H1 (cell line): ENCODE measurements around the gene RIMS1. TPM values are rescaled to one million over a fixed set of nuclear protein-coding genes. Genes with fewer than 3 reads are reported as not detected.

ENCODE experiments used
- CTCF ChIA-PET: fragments of 300-600 bp; sonication (Branson Sonifier 250); formaldehyde crosslinking; loops from one replicate; lab custom pipeline; 2021; ENCODE audit not compliant: partially characterized antibody; lab: Charles Lee
- POLR2A ChIA-PET: fragments of 300-600 bp; sonication (Branson Sonifier 250); formaldehyde crosslinking; loops from one replicate; lab custom pipeline; 2021; ENCODE audit warnings: inconsistent platforms; ENCODE audit not compliant: partially characterized antibody; lab: Charles Lee
- DNase-seq, 2 experiments: peaks; one replicate each; pipeline versions ENCODE4 v3.0.0 to v3.0.0-alpha.2; 2010 to 2022; ENCODE audit warnings: low spot score in 2 of 2, low read depth in 1 of 2, mixed read lengths in 1 of 2
- FAIRE-seq: peaks from 2 replicates; lab custom pipeline; 2011; peaks lifted over from hg19 to GRCh38; lab: Jason Lieb, UNC
- H2AFZ ChIP-seq: 2 replicates; pipeline ENCODE4 v1.8.1; 2012; ENCODE audit warnings: low read length, inconsistent platforms
- H2AK5ac ChIP-seq: 2 replicates; pipeline ENCODE4 v1.6.1; 2013; ENCODE audit warnings: low read depth, low read length
- H2BK120ac ChIP-seq: replicated peaks from 2 replicates; pipeline ENCODE3; 2013; ENCODE audit warnings: low read depth, low read length, inconsistent platforms
- H2BK12ac ChIP-seq: 2 replicates; pipeline ENCODE4 v1.6.1; 2013; ENCODE audit warnings: low read depth, low read length
- H2BK15ac ChIP-seq: 2 replicates; pipeline ENCODE4 v1.6.1; 2013; ENCODE audit warnings: low read length
- H2BK20ac ChIP-seq: 2 replicates; pipeline ENCODE4 v1.6.1; 2013; ENCODE audit warnings: low read length
- H2BK5ac ChIP-seq: 2 replicates; pipeline ENCODE4 v1.6.1; 2013; ENCODE audit warnings: low read depth, low read length
- H3K14ac ChIP-seq: 2 replicates; pipeline ENCODE4 v1.6.1; 2013; ENCODE audit warnings: inconsistent platforms; ENCODE audit not compliant: insufficient read length
- H3K18ac ChIP-seq: 2 replicates; pipeline ENCODE4 v1.6.1; 2013; ENCODE audit warnings: low read length; ENCODE audit errors: extremely low read depth
- H3K23ac ChIP-seq: 2 replicates; pipeline ENCODE4 v1.6.1; 2013; ENCODE audit warnings: inconsistent platforms; ENCODE audit not compliant: insufficient read length
- H3K23me2 ChIP-seq: 2 replicates; pipeline ENCODE4 v1.6.1; 2013; ENCODE audit warnings: low read depth, low read length
- H3K27ac ChIP-seq: 2 replicates; pipeline ENCODE4 v1.6.1; 2011; ENCODE audit warnings: low read depth, low read length, inconsistent platforms
- H3K27me3 ChIP-seq, 4 experiments: replicated peaks in 1 of 4; 1 replicate in 1 of 4; 2 replicates in 3 of 4; pipeline versions ENCODE4 v1.6.1 to v1.8.1; 2011 to 2013; ENCODE audit warnings: low read length in 3 of 4, mild to moderate bottlenecking in 3 of 4, inconsistent platforms in 2 of 4, mixed read lengths in 2 of 4, moderate library complexity in 1 of 4; ENCODE audit not compliant: control insufficient read depth in 3 of 4, insufficient read depth in 3 of 4; ENCODE audit errors: extremely low read depth in 1 of 4
- H3K36me3 ChIP-seq, 4 experiments: 2 replicates each; pipeline versions ENCODE4 v1.6.1 to v1.8.1; 2011 to 2013; ENCODE audit warnings: mild to moderate bottlenecking in 4 of 4, low read length in 3 of 4, moderate library complexity in 2 of 4, control low read depth in 1 of 4, inconsistent platforms in 1 of 4; ENCODE audit not compliant: insufficient read depth in 4 of 4, control insufficient read depth in 2 of 4
- H3K4ac ChIP-seq: replicated peaks from 2 replicates; pipeline ENCODE3; 2013; ENCODE audit warnings: low read length, low read depth, mixed read lengths, inconsistent platforms; ENCODE audit not compliant: insufficient read length
- H3K4me1 ChIP-seq, 4 experiments: replicated peaks in 1 of 4; 1 replicate in 1 of 4; 2 replicates in 3 of 4; pipeline versions ENCODE4 v1.6.1 to v1.8.1; 2011 to 2013; ENCODE audit warnings: low read length in 3 of 4, inconsistent platforms in 2 of 4, mixed read lengths in 1 of 4; ENCODE audit not compliant: insufficient read depth in 4 of 4, control insufficient read depth in 3 of 4
- H3K4me2 ChIP-seq, 2 experiments: 2 replicates each; pipeline versions ENCODE4 v1.6.1 to v1.8.1; 2011 to 2013; ENCODE audit warnings: low read depth in 2 of 2, low read length in 2 of 2, control low read depth in 1 of 2, inconsistent platforms in 1 of 2, mild to moderate bottlenecking in 1 of 2; ENCODE audit not compliant: insufficient read depth in 1 of 2
- H3K4me3 ChIP-seq, 4 experiments: fragments of 200-600, 300-600 bp in 1 of 4; sonication (generic), shearing (Covaris generic), sonication (Bioruptor Twin) in 1 of 4; 2 replicates each; pipeline versions ENCODE4 v1.5.1 to v1.8.1; 2011 to 2016; ENCODE audit warnings: low read length in 4 of 4, low read depth in 3 of 4, control low read depth in 2 of 4, inconsistent platforms in 2 of 4, mild to moderate bottlenecking in 2 of 4, mixed read lengths in 1 of 4, moderate library complexity in 1 of 4; ENCODE audit not compliant: insufficient read depth in 2 of 4; ENCODE audit errors: extremely low read depth in 1 of 4
- H3K56ac ChIP-seq: replicated peaks from 2 replicates; pipeline ENCODE3; 2013; ENCODE audit warnings: low read depth, mild to moderate bottlenecking, mixed read lengths, low read length, inconsistent platforms; ENCODE audit not compliant: insufficient read length
- H3K79me1 ChIP-seq: 2 replicates; pipeline ENCODE4 v1.6.1; 2013; ENCODE audit warnings: low read depth, low read length, control low read depth
- H3K79me2 ChIP-seq, 2 experiments: 2 replicates each; pipeline versions ENCODE4 v1.6.1 to v1.8.1; 2012 to 2013; ENCODE audit warnings: low read length in 2 of 2, mild to moderate bottlenecking in 2 of 2, inconsistent platforms in 1 of 2; ENCODE audit not compliant: insufficient read depth in 2 of 2, control insufficient read depth in 1 of 2
- H3K9ac ChIP-seq, 4 experiments: replicated peaks in 1 of 4; 1 replicate in 1 of 4; 2 replicates in 3 of 4; pipeline versions ENCODE4 v1.6.1 to v1.8.1; 2011 to 2013; ENCODE audit warnings: low read depth in 3 of 4, low read length in 3 of 4, control low read depth in 2 of 4, mild to moderate bottlenecking in 2 of 4, moderate library complexity in 2 of 4, inconsistent platforms in 1 of 4; ENCODE audit errors: extremely low read depth in 1 of 4
- H3K9me3 ChIP-seq, 2 experiments: 2 replicates each; pipeline versions ENCODE4 v1.6.1 to v1.8.1; 2012 to 2013; ENCODE audit warnings: mild to moderate bottlenecking in 2 of 2, moderate library complexity in 2 of 2, control low read depth in 1 of 2, inconsistent platforms in 1 of 2, low read depth in 1 of 2, low read length in 1 of 2, mixed read lengths in 1 of 2; ENCODE audit not compliant: insufficient read depth in 2 of 2
- H4K20me1 ChIP-seq, 2 experiments: replicated peaks in 1 of 2; 2 replicates each; pipeline versions ENCODE3 to v1.8.1; 2011 to 2013; ENCODE audit warnings: inconsistent platforms in 2 of 2, low read length in 2 of 2, mild to moderate bottlenecking in 1 of 2; ENCODE audit not compliant: insufficient read depth in 2 of 2, control insufficient read depth in 1 of 2
- H4K5ac ChIP-seq: 2 replicates; pipeline ENCODE4 v1.6.1; 2013; ENCODE audit warnings: low read length, low read depth, mixed read lengths, inconsistent platforms; ENCODE audit not compliant: insufficient read length
- H4K8ac ChIP-seq: 2 replicates; pipeline ENCODE4 v1.8.0; 2013; ENCODE audit warnings: mild to moderate bottlenecking, moderate library complexity, low read length, inconsistent platforms; ENCODE audit not compliant: insufficient read depth; ENCODE audit errors: extremely low read depth
- H4K91ac ChIP-seq: replicated peaks from 2 replicates; pipeline ENCODE3; 2013; ENCODE audit warnings: low read length, mixed read lengths, inconsistent platforms; ENCODE audit not compliant: insufficient read length
- BACH1 ChIP-seq: IDR thresholded peaks from 2 replicates; pipeline ENCODE4 v1.6.1; 2012; ENCODE audit warnings: low read length, improper control_type of control experiment
- CHD1 ChIP-seq: IDR thresholded peaks from 2 replicates; pipeline ENCODE4 v1.6.1; 2012; ENCODE audit warnings: low read depth, low read length, improper control_type of control experiment
- CREB1 ChIP-seq: IDR thresholded peaks from 2 replicates; pipeline ENCODE4 v1.6.1; 2012; ENCODE audit warnings: inconsistent platforms
- GABPA ChIP-seq: IDR thresholded peaks from 2 replicates; pipeline ENCODE4 v1.6.1; 2011; ENCODE audit warnings: mild to moderate bottlenecking, low read length, moderate library complexity, borderline replicate concordance; ENCODE audit not compliant: insufficient read depth
- JUN ChIP-seq: IDR thresholded peaks from 2 replicates; pipeline ENCODE4 v1.6.1; 2011; ENCODE audit warnings: low read depth, mild to moderate bottlenecking, improper control_type of control experiment, low read length
- KDM1A ChIP-seq: fragments of 200-600, 300-600 bp; sonication (generic); IDR thresholded peaks from 2 replicates; pipeline ENCODE4 v1.7.1; 2016; ENCODE audit warnings: mild to moderate bottlenecking, low read length, borderline replicate concordance
- KDM4A ChIP-seq: IDR thresholded peaks from one replicate; pipeline ENCODE4 v1.7.1; 2012; ENCODE audit warnings: low read depth, mild to moderate bottlenecking, moderate library complexity, low read length, inconsistent platforms; ENCODE audit not compliant: severe bottlenecking
- NANOG ChIP-seq: IDR thresholded peaks from 2 replicates; pipeline ENCODE4 v1.6.1; 2011; ENCODE audit warnings: low read length, low read depth, mild to moderate bottlenecking, inconsistent platforms; ENCODE audit not compliant: insufficient read depth, poor library complexity, severe bottlenecking
- NRF1 ChIP-seq: IDR thresholded peaks from 2 replicates; pipeline ENCODE4 v1.6.1; 2011; ENCODE audit warnings: mild to moderate bottlenecking, low read depth, low read length, improper control_type of control experiment
- POU5F1 ChIP-seq: IDR thresholded peaks from 2 replicates; pipeline ENCODE4 v1.6.1; 2011; ENCODE audit warnings: low read depth, mild to moderate bottlenecking, low read length, moderate library complexity
- RAD21 ChIP-seq, 2 experiments: IDR thresholded peaks in 1 of 2; conservative IDR thresholded peaks in 1 of 2; 2 replicates each; pipeline ENCODE4 v1.6.1; 2011; ENCODE audit warnings: low read depth in 2 of 2, low read length in 2 of 2, improper control_type of control experiment in 1 of 2, inconsistent platforms in 1 of 2, mild to moderate bottlenecking in 1 of 2, moderate library complexity in 1 of 2
- SIX5 ChIP-seq: IDR thresholded peaks from 2 replicates; pipeline ENCODE4 v1.6.1; 2011; ENCODE audit warnings: mild to moderate bottlenecking, low read depth, low read length
- SUZ12 ChIP-seq: fragments of 200-600 bp; sonication (generic); IDR thresholded peaks from 2 replicates; pipeline ENCODE4 v1.6.1; 2012; ENCODE audit warnings: mild to moderate bottlenecking, inconsistent platforms, low read length, moderate library complexity, mixed read lengths
- WGBS, 2 experiments: shearing (Covaris generic) in 1 of 2; methylation state at CpG; one replicate each; pipeline versions ENCODE4 v1.1.6 to v1.1.7; 2013 to 2015; ENCODE audit warnings: low lambda C conversion rate in 2 of 2, mixed read lengths in 2 of 2, inconsistent platforms in 1 of 2, low coverage in 1 of 2, missing lambda C conversion rate in 1 of 2; ENCODE audit not compliant: insufficient replicate concordance in 2 of 2, insufficient coverage in 1 of 2, insufficient read length in 1 of 2; ENCODE audit errors: extremely low coverage in 1 of 2, missing lambda C conversion rate in 1 of 2; 5-methylcytosine and 5-hydroxymethylcytosine counted together
- polyA plus RNA-seq, 7 experiments: library from polyadenylated mRNA; depleted of rRNA in 3 of 7; stranded (reverse) in 5 of 7; unstranded in 2 of 7; fragments of >200 nt in 5 of 7; fragments of 200-250 nt in 2 of 7; gene quantifications; 1 replicate in 5 of 7; 2 replicates in 1 of 7; 4 replicates in 1 of 7; pipeline versions ENCODE4 v1.2.1 to v1.2.3, GENCODE V29; 2011 to 2013; ENCODE audit warnings: missing spikeins in 2 of 7, mixed read lengths in 2 of 7
- total RNA-seq: library from RNA; stranded (reverse); fragmentation: NEBNext Ultra II Directional; extraction: Animal tissue kit (Norgen Biotek cat#: 25700); gene quantifications from 2 replicates; pipeline ENCODE4 v1.2.1, GENCODE V29; 2021
- TF ChIP-seq, protein P1 (sequence below): IDR thresholded peaks from 2 replicates; pipeline ENCODE4 v1.6.1; 2011; ENCODE audit warnings: low read length, improper control_type of control experiment

RIMS1 gene
- total and polyA plus RNA-seq, 2 of the 8 experiments (the other 6 are each of a cell fraction or from before 2014, with no cell fraction given) = 0.63 to 2.3 TPM

DNA sequence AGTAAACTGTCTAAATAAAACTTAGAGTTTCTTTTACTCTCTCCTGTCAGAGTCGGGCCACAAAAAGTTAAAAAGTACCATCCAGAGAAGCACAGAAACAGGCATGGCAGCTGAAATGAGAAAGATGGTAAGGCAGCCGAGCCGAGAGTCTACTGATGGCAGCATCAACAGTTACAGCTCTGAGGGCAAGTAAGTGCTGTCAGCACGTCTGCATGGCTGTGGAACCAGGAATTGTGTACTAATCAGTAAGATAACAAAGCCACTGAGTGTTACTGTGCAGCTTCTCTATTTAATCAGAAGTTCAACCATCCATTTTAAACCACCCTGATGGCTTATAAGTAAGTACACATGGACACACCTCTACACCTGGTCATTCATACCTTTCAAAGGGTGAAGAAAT, 504.2 kb downstream of the RIMS1 start:
- Histone ChIP-seq H3K9me3 (no peaks in the 10 kb centered on the region), H3K27me3 (no peaks in the 10 kb centered on the region), H4K91ac (no peak overlapping the region), H3K23ac (no peak overlapping the region), H3K9ac (0 out of 7 replicates have a peak overlapping the region, but pooled peaks of 1 of the 4 experiments have one; percentile 15), H2BK5ac (no peak overlapping the region), H3K23me2 (no peaks in the 10 kb centered on the region), H3K18ac (no peak overlapping the region), H3K4me2 (no peak overlapping the region), H3K79me1 (no peaks in the 10 kb centered on the region), H3K4me3 (no peak overlapping the region), H2BK15ac (no peak overlapping the region), H4K5ac (no peak overlapping the region), H2BK20ac (no peak overlapping the region), H3K79me2 (no peaks in the 10 kb centered on the region), H4K8ac (no peak overlapping the region), H3K4me1 (no peaks in the 10 kb centered on the region), H4K20me1 (no peaks in the 10 kb centered on the region), H2AK5ac (no peak overlapping the region), H2AFZ (no peak overlapping the region; the same call in 1 of the 2 replicates), H3K14ac (no peak overlapping the region), H3K27ac (no peak overlapping the region), H2BK12ac (no peak overlapping the region), H3K4ac (no peak overlapping the region), H3K56ac (no peak overlapping the region), H3K36me3 (no peaks in the 10 kb centered on the region), H2BK120ac (no peak overlapping the region)
- no peak for DNase-seq
- WGBS, 2 experiments = 91% methylated on average over 4 of the region's 4 CpGs; no CpG with 5 or more reads in 1 of the 2 experiments
- FAIRE-seq = no peak
- POLR2A ChIA-PET = no interaction called here
- CTCF ChIA-PET = interaction anchor here (3.2 kb wide), 1 partner anchor 21 kb away, joined by 7 read pairs; no protein-coding TSS in a partner anchor
- no peak for TF ChIP-seq NANOG
- no peak for TF ChIP-seq SIX5
- no peak for TF ChIP-seq KDM4A
- TF ChIP-seq NRF1 = no peak
- no peak for TF ChIP-seq BACH1
- no peak for TF ChIP-seq RAD21 (IDR thresholded peaks at IDR 0.05 in 1 of 2, conservative IDR thresholded peaks at IDR 0.05 in 1 of 2; ENCODE audit: low read depth in 2 of 2, low read length in 2 of 2)
- TF ChIP-seq POU5F1 = no peak
- TF ChIP-seq SUZ12 = no peak
- TF ChIP-seq JUN = no peak
- no peak for TF ChIP-seq KDM1A
- TF ChIP-seq, protein P1, sequence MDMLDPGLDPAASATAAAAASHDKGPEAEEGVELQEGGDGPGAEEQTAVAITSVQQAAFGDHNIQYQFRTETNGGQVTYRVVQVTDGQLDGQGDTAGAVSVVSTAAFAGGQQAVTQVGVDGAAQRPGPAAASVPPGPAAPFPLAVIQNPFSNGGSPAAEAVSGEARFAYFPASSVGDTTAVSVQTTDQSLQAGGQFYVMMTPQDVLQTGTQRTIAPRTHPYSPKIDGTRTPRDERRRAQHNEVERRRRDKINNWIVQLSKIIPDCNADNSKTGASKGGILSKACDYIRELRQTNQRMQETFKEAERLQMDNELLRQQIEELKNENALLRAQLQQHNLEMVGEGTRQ = no peak
- TF ChIP-seq CHD1 = no peak
- TF ChIP-seq GABPA = no peak
- no peak for TF ChIP-seq CREB1
- TF ChIP-seq, all 59 proteins: peak for 0
